Measurements from ENCODE around the gene IQSEC1. TPM values are rescaled to one million over a fixed set of nuclear protein-coding genes. Genes with fewer than 3 reads are reported as not detected.

IQSEC1 gene
- total RNA-seq, 1 donor from 2014 or later: 82.3 TPM

DNA sequence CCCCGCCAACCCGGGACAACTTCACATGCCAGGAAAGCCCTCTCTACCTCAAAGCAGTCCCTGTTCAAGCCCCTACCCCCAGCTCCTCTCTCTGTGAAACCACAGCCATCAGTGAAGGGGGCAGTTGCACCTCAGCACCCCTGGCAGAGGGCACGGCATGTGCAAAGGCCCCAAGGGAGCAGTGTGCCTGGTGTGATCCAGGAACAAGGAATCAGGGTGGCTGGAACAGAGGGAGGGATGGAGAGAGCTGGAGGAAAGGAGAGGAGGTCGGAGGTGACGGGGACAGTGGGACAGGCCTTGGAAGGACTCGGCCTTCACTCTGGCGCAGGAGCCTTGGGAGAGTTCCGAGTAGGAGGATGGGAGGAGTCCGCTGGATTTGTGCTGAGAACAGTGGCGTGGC, 26.5 kb upstream of the IQSEC1 start:
- TF ChIP-seq, protein P1, sequence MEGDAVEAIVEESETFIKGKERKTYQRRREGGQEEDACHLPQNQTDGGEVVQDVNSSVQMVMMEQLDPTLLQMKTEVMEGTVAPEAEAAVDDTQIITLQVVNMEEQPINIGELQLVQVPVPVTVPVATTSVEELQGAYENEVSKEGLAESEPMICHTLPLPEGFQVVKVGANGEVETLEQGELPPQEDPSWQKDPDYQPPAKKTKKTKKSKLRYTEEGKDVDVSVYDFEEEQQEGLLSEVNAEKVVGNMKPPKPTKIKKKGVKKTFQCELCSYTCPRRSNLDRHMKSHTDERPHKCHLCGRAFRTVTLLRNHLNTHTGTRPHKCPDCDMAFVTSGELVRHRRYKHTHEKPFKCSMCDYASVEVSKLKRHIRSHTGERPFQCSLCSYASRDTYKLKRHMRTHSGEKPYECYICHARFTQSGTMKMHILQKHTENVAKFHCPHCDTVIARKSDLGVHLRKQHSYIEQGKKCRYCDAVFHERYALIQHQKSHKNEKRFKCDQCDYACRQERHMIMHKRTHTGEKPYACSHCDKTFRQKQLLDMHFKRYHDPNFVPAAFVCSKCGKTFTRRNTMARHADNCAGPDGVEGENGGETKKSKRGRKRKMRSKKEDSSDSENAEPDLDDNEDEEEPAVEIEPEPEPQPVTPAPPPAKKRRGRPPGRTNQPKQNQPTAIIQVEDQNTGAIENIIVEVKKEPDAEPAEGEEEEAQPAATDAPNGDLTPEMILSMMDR (IDR thresholded peaks at IDR 0.05): no peak
- H3K4me1 ChIP-seq: no peaks in the 10 kb centered on the region
- intact Hi-C loops (cut with DNase I): loop anchor here (5.0 kb wide), 1 partner anchor 358 kb away; no protein-coding TSS in a partner anchor
- H3K9me3 ChIP-seq: no peaks in the 10 kb centered on the region
- H3K27me3 ChIP-seq (ENCODE audit: low read depth): peaks cover 4% of the 10 kb centered on the region
- H3K36me3 ChIP-seq: no peaks in the 10 kb centered on the region
- H3K27ac ChIP-seq: no peak overlapping the region
- DNase-seq (no peak), ATAC-seq (no peak)
- H3K4me3 ChIP-seq: no peak overlapping the region

DNA sequence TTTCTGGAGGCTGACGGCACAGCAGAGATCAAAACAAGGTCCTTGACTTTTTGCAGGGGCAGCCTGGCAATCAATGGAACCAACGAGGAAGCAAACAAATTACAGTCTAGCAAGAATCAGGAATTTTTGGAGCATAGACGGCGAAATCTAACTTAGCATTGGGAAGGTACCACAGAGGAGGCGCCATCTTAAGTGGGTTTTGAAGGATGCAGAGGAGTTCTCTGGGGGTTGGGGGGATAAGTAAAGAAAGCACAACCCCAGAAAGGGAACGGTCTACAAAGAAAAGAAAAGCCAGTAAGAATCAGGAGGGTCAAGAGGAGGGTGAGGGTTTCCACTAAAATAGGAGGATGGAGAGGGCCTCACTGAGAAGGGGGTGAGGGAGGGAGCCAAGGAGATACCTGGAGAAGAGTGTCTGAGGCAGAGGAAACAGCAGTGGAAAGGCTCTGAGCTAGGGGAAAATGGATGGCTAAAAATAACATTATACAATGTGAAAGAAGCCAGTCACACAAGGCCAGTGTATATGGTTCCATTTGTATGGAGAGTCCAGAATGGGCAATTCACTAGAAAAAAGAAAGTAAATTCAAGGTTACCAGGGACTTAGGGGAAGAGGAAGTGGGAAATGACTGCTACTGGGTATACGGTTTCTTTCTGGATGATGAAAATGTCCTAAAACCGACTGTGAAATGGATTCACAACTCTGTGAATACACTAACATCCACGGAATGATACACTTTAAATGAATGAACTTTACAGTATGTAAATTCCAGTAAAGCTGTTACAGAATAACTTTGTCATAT, 25.2 kb upstream of the IQSEC1 start:
- Histone ChIP-seq H3K36me3 (no peaks in the 10 kb centered on the region), H3K27ac (no peak overlapping the region), H3K9me3 (no peaks in the 10 kb centered on the region), H3K4me1 (no peaks in the 10 kb centered on the region), H3K27me3 (ENCODE audit: low read depth) (peaks cover 4% of the 10 kb centered on the region), H3K4me3 (no peak overlapping the region)
- TF ChIP-seq, protein P1 (IDR thresholded peaks at IDR 0.05): no peak
- ATAC-seq (no peak), DNase-seq (no peak)
- intact Hi-C loops (cut with DNase I): loop anchor here (5.0 kb wide), 1 partner anchor 359 kb away; no protein-coding TSS in a partner anchor

DNA sequence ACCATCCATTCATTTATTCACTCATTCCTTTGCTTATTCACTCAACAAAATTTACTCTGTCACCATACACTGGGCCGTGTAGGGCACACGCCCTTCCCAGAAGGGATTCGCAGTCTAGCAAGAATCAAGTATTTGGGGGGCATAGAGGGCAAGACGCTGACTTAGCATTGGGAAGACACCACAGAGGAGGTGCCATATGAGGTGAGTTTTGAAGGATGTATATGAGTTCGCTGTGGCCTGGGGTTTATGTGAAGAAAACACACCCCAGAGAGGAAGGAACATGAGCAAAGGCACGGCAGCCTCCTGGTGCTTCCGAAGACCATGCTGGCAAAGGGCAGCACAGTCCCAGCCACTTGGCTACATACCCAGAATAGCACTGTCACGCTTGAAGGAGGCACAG, 23.1 kb upstream of the IQSEC1 start:
- TF ChIP-seq, protein P1 (IDR thresholded peaks at IDR 0.05): no peak
- ATAC-seq: no peak
- DNase-seq: no peak
- Histone ChIP-seq H3K9me3 (no peaks in the 10 kb centered on the region), H3K27ac (no peak overlapping the region), H3K36me3 (no peaks in the 10 kb centered on the region), H3K27me3 (ENCODE audit: low read depth) (peaks cover 4% of the 10 kb centered on the region), H3K4me1 (peaks cover 8% of the 10 kb centered on the region), H3K4me3 (no peak overlapping the region)
- intact Hi-C loops (cut with DNase I): loop anchor here (5.0 kb wide), 1 partner anchor 361 kb away; no protein-coding TSS in a partner anchor

DNA sequence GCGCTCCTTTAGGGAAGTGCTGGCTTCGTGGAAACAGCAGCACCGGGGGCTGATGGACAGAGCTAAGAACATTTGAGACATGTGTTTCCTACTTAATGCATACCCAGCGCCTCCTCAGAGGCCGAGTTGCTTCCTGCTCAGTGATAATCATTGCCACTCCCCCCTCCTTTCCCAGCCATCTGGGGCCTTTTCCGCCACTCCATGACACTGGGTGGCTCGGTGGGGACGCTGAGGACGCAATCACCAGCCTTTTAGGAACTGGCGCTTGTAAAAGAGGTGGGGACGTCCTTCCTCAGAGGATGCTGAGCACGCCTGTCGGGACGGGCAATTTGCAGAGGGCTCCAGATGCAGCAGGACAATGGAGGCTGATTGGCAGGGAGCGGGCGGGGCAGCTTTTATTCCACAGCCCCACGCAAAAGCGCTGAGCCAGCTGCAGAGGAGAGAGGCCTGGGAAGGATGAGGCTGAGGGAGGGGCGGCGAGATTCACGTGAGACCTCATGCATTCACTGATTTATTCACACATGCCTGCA, 22.2 kb upstream of the IQSEC1 start:
- peaks cover 8% of the 10 kb centered on the region for H3K4me1 ChIP-seq
- H3K27ac ChIP-seq: no peak overlapping the region
- DNase-seq: no peak
- ATAC-seq: no peak
- TF ChIP-seq, protein P1 (IDR thresholded peaks at IDR 0.05): no peak
- no peak overlapping the region for H3K4me3 ChIP-seq
- H3K9me3 ChIP-seq: no peaks in the 10 kb centered on the region
- intact Hi-C loops (cut with DNase I): loop anchor here (5.0 kb wide), 1 partner anchor 362 kb away; no protein-coding TSS in a partner anchor
- H3K36me3 ChIP-seq: no peaks in the 10 kb centered on the region
- peaks cover 4% of the 10 kb centered on the region for H3K27me3 ChIP-seq (ENCODE audit: low read depth)

DNA sequence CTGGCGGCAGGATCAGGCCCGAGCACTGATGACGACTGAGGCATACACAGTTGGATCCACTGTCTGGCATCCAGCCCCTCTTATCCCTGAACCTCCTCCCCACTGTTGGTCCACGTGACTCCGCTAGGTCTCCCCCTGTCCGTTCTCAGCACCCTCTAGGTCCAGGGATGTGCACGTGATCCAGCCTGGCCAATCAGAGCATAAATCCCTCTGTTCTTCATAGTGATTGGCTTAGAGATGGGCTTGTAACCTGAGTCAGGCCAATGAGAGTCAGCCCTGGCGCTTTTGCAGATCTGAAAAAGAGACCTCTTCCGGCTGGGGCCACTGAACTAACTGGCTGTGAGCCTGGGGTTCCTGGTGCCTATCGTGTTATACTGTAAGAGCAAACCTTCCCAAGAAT, 20.5 kb upstream of the IQSEC1 start:
- Histone ChIP-seq H3K27me3 (ENCODE audit: low read depth) (no peaks in the 10 kb centered on the region), H3K36me3 (no peaks in the 10 kb centered on the region), H3K27ac (no peak overlapping the region), H3K4me1 (peaks cover 8% of the 10 kb centered on the region), H3K4me3 (no peak overlapping the region), H3K9me3 (no peaks in the 10 kb centered on the region)
- TF ChIP-seq, protein P1 (IDR thresholded peaks at IDR 0.05): no peak
- intact Hi-C loops (cut with DNase I): no loop called here
- ATAC-seq: no peak
- no peak for DNase-seq

All from lower lobe of right lung (tissue), 2 donors.